GM13977 (cell line): Measurements from ENCODE around the gene ANKRD55.

ENCODE experiments used
- DNase-seq: peaks from one replicate; pipeline ENCODE4 v3.0.0; 2012; ENCODE audit warnings: low spot score
- CTCF ChIP-seq: IDR thresholded peaks from 2 replicates; pipeline ENCODE4 v1.5.1; 2012; ENCODE audit warnings: mild to moderate bottlenecking, control low read depth; ENCODE audit not compliant: insufficient read depth; ENCODE audit errors: extremely low read depth, missing control alignments
- in situ Hi-C: fragments of 300-500 bp; cut with MboI; formaldehyde crosslinking; loops from one replicate; pipeline ENCODE4 v1.12.0; 2022; ENCODE audit warnings: low sequenced_read_pairs, low pct_unique_long_range_greater_than_20kb, mixed read lengths, inconsistent platforms; ENCODE audit not compliant: unreplicated experiment

Gene ANKRD55

GRCh38 chr5:56233230-56233629 is at the start of gene ANKRD55:
Gene ANKRD55 (minus strand): TSS chr5:56233330. CDS start chr5:56232913, 417 bp downstream.
- in situ Hi-C loops = no loop called here
- TF ChIP-seq CTCF = no peak
- DNase-seq = no peak

DNA sequence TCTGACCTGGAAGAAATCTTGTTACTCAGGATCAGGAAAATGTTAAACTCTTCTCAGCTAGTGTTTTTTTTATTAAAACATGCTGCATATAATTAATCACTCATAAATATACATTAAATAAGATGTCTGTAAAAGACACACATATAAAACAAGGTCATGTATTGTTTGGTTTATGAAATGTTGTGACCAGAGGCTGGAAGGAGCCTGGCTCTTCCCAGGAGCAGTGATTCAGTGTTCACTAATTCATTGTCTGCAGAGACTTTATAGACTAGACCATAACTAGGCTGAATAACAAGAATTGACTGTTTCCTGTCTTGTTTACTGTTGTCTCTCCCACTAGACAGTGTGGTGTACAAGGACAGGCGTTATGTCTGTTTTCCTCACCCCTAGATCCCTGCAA is 49.1 kb upstream of the ANKRD55 start:
- TF ChIP-seq CTCF = no peak
- DNase-seq = no peak
- in situ Hi-C loops = no loop called here

- in situ Hi-C loops = no loop called here
- TF ChIP-seq CTCF = no peak
- no peak for DNase-seq
Observed at GRCh38 chr5:56281489-56282165, 48.5 kb upstream of the ANKRD55 start.

DNA sequence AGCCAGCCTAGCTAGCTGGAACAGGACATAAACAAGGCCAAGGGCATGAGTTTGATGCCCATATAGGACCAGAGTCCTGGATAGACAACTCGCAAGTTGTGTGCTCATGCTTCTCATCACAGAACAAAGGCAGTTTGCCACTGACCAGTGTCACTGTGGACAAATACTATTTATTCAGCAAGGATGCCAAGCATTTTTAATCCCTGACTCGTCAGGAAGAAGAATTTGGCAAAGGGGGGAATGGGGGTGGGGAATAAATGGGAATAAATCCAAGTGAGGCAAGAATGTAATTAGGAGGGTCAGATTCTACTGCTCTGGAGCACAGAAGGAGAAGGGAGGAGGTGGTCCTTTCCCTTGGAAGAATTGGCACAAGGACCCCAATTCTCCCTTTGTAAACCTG is 46.8 kb upstream of the ANKRD55 start:
- no peak for TF ChIP-seq CTCF
- DNase-seq = no peak
- in situ Hi-C loops = loop anchor here (10.0 kb wide), 1 partner anchor 545 kb away; no protein-coding TSS in a partner anchor

- no peak for DNase-seq
- no peak for TF ChIP-seq CTCF
- in situ Hi-C loops = loop anchor here (10.0 kb wide), 1 partner anchor 546 kb away; no protein-coding TSS in a partner anchor
Observed at GRCh38 chr5:56279291-56279690, 46.2 kb upstream of the ANKRD55 start.

DNA sequence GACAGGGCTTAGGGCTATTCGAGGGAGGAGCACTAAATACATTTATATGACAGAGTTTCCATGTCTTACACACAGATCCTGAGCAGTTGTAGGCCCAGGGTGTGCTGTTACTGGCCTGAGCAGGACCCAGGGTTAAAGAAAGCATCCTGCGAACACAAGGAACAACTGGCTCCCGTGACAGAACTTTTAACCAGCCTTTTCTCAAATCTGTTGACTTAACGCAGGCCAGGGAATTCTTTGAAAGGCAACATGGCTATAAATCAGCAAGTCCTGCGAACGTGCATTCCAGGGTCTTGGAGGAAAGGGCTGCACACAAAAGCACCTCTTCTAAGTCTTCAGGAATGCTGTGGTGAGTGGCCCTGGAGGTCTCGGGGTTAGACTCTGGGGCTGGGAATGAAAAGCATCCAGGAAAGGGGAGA is 45.2 kb upstream of the ANKRD55 start:
- no peak for TF ChIP-seq CTCF
- no peak for DNase-seq
- in situ Hi-C loops = loop anchor here (10.0 kb wide), 1 partner anchor 546 kb away; no protein-coding TSS in a partner anchor
